GM19328 (cell line): ENCODE results near the gene PARD3B.

Experiments
- ATAC-seq: cut with Tn5 transposase; IDR thresholded peaks from one replicate; pipeline ENCODE4 v1.9.1; 2021; ENCODE audit warnings: mild to moderate bottlenecking, moderate library complexity; ENCODE audit not compliant: unreplicated experiment

The PARD3B gene

GRCh38 chr2:204693262-204693661 is 148.0 kb downstream of the PARD3B start:
- no peak for ATAC-seq

GRCh38 chr2:204695506-204695905 is 150.2 kb downstream of the PARD3B start:
- ATAC-seq, result no peak

GRCh38 chr2:204696124-204696523 is 150.8 kb downstream of the PARD3B start:
- ATAC-seq, result no peak

GRCh38 chr2:204705243-204705932 is 160.1 kb downstream of the PARD3B start:
- ATAC-seq, result no peak

GRCh38 chr2:204706939-204707338 is 161.7 kb downstream of the PARD3B start:
- no peak for ATAC-seq

- no peak for ATAC-seq
These were observed 167.9 kb downstream of the PARD3B start for GRCh38 chr2:204713211-204713610.

- ATAC-seq, result no peak
These were observed 170.1 kb downstream of the PARD3B start for GRCh38 chr2:204715361-204715760.

- no peak for ATAC-seq
These were observed 172.3 kb downstream of the PARD3B start for GRCh38 chr2:204717591-204717990.

GRCh38 chr2:204718607-204719006 is 173.3 kb downstream of the PARD3B start:
- ATAC-seq, result no peak

GRCh38 chr2:204720874-204721273 is 175.6 kb downstream of the PARD3B start:
- no peak for ATAC-seq

- no peak for ATAC-seq
These were observed 176.9 kb downstream of the PARD3B start for GRCh38 chr2:204722207-204722606.

- no peak for ATAC-seq
These were observed 177.4 kb downstream of the PARD3B start for GRCh38 chr2:204722691-204723090.

- ATAC-seq, result no peak
These were observed 180.6 kb downstream of the PARD3B start for GRCh38 chr2:204725693-204726360.

- no peak for ATAC-seq
These were observed 181.6 kb downstream of the PARD3B start for GRCh38 chr2:204726831-204727230.

GRCh38 chr2:204727368-204727767 is 182.1 kb downstream of the PARD3B start:
- ATAC-seq, result no peak

- no peak for ATAC-seq
These were observed 185.3 kb downstream of the PARD3B start for GRCh38 chr2:204730603-204731002.

GRCh38 chr2:204732019-204732418 is 186.7 kb downstream of the PARD3B start:
- ATAC-seq, result no peak

- no peak for ATAC-seq
These were observed 192.0 kb downstream of the PARD3B start for GRCh38 chr2:204737296-204737695.

- ATAC-seq, result no peak
These were observed 193.4 kb downstream of the PARD3B start for GRCh38 chr2:204738721-204739120.

GRCh38 chr2:204743393-204743960 is 198.2 kb downstream of the PARD3B start:
- ATAC-seq, result no peak

GRCh38 chr2:204744506-204744905 is 199.2 kb downstream of the PARD3B start:
- ATAC-seq, result no peak

- no peak for ATAC-seq
These were observed 203.0 kb downstream of the PARD3B start for GRCh38 chr2:204748286-204748685.
